ENCODE measurements around the gene PRR3. TPM values are rescaled to one million over a fixed set of nuclear protein-coding genes. Genes with fewer than 3 reads are reported as not detected.

The PRR3 gene
- polyA plus RNA-seq, 1 donor from 2014 or later: 13.0 TPM

DNA sequence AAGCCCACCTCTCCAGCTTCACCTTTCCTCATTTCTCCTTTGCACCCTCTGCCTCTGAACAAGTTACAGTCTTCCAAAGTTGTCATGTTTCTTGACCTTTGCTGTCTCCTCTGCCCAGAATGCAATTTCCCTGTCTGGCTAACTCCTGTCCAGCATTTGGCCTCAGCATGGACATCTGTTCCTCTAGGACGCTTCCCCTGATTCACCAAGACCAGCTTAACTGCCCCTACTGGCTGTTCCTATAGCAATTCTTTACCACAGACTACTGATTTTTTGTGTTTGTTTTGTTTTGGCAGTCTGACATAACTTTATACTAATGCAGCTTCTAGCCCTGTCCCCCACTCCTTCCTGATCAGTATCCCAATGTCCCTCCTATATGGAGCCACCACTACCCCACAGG lies 14.2 kb upstream of the PRR3 start:
- Histone ChIP-seq H3K9ac (ENCODE audit: low read length) (no peak overlapping the region), H3K9me3 (ENCODE audit: low read length) (no peaks in the 10 kb centered on the region), H4K20me1 (ENCODE audit: insufficient read depth) (no peaks in the 10 kb centered on the region), H3K79me2 (replicated peaks; ENCODE audit: insufficient read depth, low read length) (no peaks in the 10 kb centered on the region), H3K36me3 (ENCODE audit: insufficient read depth, low read length) (no peaks in the 10 kb centered on the region), H3K9me2 (ENCODE audit: insufficient read depth, low read length) (no peaks in the 10 kb centered on the region), H3K27me3 (ENCODE audit: insufficient read depth, low read depth, low read length) (no peaks in the 10 kb centered on the region), H3K4me2 (ENCODE audit: low read length) (no peak overlapping the region), H2AFZ (ENCODE audit: low read depth, low read length) (no peak overlapping the region), H3K4me3 (ENCODE audit: low read length) (no peak overlapping the region), H3K27ac (ENCODE audit: low read length) (no peak overlapping the region), H3F3A (ENCODE audit: insufficient read depth, low read length, poor library complexity, severe bottlenecking) (no peaks in the 10 kb centered on the region)
- TF ChIP-seq, protein P1, sequence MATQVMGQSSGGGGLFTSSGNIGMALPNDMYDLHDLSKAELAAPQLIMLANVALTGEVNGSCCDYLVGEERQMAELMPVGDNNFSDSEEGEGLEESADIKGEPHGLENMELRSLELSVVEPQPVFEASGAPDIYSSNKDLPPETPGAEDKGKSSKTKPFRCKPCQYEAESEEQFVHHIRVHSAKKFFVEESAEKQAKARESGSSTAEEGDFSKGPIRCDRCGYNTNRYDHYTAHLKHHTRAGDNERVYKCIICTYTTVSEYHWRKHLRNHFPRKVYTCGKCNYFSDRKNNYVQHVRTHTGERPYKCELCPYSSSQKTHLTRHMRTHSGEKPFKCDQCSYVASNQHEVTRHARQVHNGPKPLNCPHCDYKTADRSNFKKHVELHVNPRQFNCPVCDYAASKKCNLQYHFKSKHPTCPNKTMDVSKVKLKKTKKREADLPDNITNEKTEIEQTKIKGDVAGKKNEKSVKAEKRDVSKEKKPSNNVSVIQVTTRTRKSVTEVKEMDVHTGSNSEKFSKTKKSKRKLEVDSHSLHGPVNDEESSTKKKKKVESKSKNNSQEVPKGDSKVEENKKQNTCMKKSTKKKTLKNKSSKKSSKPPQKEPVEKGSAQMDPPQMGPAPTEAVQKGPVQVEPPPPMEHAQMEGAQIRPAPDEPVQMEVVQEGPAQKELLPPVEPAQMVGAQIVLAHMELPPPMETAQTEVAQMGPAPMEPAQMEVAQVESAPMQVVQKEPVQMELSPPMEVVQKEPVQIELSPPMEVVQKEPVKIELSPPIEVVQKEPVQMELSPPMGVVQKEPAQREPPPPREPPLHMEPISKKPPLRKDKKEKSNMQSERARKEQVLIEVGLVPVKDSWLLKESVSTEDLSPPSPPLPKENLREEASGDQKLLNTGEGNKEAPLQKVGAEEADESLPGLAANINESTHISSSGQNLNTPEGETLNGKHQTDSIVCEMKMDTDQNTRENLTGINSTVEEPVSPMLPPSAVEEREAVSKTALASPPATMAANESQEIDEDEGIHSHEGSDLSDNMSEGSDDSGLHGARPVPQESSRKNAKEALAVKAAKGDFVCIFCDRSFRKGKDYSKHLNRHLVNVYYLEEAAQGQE (IDR thresholded peaks at IDR 0.05; ENCODE audit: borderline replicate concordance): no peak
- no peak for TF ChIP-seq TAF1 (IDR thresholded peaks at IDR 0.05; ENCODE audit: low read depth)
- TF ChIP-seq EP300 (conservative IDR thresholded peaks at IDR 0.05; ENCODE audit: poor library complexity, severe bottlenecking): no peak
- no peak for TF ChIP-seq MXI1 (conservative IDR thresholded peaks at IDR 0.05; ENCODE audit: poor library complexity, severe bottlenecking)
- no peak for TF ChIP-seq EZH2 (IDR thresholded peaks at IDR 0.05; ENCODE audit: borderline replicate concordance, insufficient read depth, low read length, poor library complexity, severe bottlenecking)
- no peak for TF ChIP-seq SMC3 (conservative IDR thresholded peaks at IDR 0.05; ENCODE audit: poor library complexity)
- TF ChIP-seq, protein P2, sequence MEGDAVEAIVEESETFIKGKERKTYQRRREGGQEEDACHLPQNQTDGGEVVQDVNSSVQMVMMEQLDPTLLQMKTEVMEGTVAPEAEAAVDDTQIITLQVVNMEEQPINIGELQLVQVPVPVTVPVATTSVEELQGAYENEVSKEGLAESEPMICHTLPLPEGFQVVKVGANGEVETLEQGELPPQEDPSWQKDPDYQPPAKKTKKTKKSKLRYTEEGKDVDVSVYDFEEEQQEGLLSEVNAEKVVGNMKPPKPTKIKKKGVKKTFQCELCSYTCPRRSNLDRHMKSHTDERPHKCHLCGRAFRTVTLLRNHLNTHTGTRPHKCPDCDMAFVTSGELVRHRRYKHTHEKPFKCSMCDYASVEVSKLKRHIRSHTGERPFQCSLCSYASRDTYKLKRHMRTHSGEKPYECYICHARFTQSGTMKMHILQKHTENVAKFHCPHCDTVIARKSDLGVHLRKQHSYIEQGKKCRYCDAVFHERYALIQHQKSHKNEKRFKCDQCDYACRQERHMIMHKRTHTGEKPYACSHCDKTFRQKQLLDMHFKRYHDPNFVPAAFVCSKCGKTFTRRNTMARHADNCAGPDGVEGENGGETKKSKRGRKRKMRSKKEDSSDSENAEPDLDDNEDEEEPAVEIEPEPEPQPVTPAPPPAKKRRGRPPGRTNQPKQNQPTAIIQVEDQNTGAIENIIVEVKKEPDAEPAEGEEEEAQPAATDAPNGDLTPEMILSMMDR (IDR thresholded peaks at IDR 0.05; ENCODE audit: poor library complexity, severe bottlenecking): no peak
- no peak for TF ChIP-seq POLR2AphosphoS5 (IDR thresholded peaks at IDR 0.05)
- no peak for TF ChIP-seq RAD21 (conservative IDR thresholded peaks at IDR 0.05)

DNA sequence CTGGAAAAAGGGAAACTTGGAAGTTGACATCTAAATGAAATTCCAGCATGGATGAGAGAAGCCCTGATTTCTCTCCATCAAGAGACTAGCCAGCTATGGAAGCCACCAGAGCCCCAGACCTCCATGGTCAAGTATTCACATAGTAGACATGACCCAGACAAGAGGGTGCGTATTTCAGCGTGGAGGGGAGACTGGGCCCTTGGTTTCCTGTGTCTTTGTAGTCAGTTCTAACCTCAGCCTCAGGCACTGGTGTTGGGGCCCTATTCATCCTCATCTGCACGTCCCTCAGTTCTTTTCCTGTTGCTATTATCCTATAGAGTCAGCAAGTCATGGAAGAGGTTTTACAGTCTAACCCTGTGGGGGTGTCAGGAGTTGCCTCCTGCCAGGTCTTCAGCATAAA lies 13.3 kb upstream of the PRR3 start:
- Histone ChIP-seq H3K36me3 (ENCODE audit: insufficient read depth, low read length) (no peaks in the 10 kb centered on the region), H4K20me1 (ENCODE audit: insufficient read depth) (no peaks in the 10 kb centered on the region), H3K9me3 (ENCODE audit: low read length) (no peaks in the 10 kb centered on the region), H3K9ac (ENCODE audit: low read length) (no peak overlapping the region), H3K4me3 (ENCODE audit: low read length) (no peak overlapping the region), H3K27ac (ENCODE audit: low read length) (no peak overlapping the region), H3K79me2 (replicated peaks; ENCODE audit: insufficient read depth, low read length) (no peaks in the 10 kb centered on the region), H3K27me3 (ENCODE audit: insufficient read depth, low read depth, low read length) (no peaks in the 10 kb centered on the region), H2AFZ (ENCODE audit: low read depth, low read length) (no peak overlapping the region), H3K4me2 (ENCODE audit: low read length) (no peak overlapping the region), H3K9me2 (ENCODE audit: insufficient read depth, low read length) (no peaks in the 10 kb centered on the region), H3F3A (ENCODE audit: insufficient read depth, low read length, poor library complexity, severe bottlenecking) (no peaks in the 10 kb centered on the region)
- TF ChIP-seq EP300 (conservative IDR thresholded peaks at IDR 0.05; ENCODE audit: poor library complexity, severe bottlenecking) (no peak), SMC3 (conservative IDR thresholded peaks at IDR 0.05; ENCODE audit: poor library complexity) (no peak), TAF1 (IDR thresholded peaks at IDR 0.05; ENCODE audit: low read depth) (no peak), POLR2AphosphoS5 (IDR thresholded peaks at IDR 0.05) (no peak), EZH2 (IDR thresholded peaks at IDR 0.05; ENCODE audit: borderline replicate concordance, insufficient read depth, low read length, poor library complexity, severe bottlenecking) (no peak), RAD21 (conservative IDR thresholded peaks at IDR 0.05) (no peak), MXI1 (conservative IDR thresholded peaks at IDR 0.05; ENCODE audit: poor library complexity, severe bottlenecking) (no peak)
- TF ChIP-seq, protein P2 (IDR thresholded peaks at IDR 0.05; ENCODE audit: poor library complexity, severe bottlenecking): no peak
- TF ChIP-seq, protein P1 (IDR thresholded peaks at IDR 0.05; ENCODE audit: borderline replicate concordance): no peak
